PC-9 (cell line): ENCODE data around the gene MC3R. TPM values are rescaled to one million over a fixed set of nuclear protein-coding genes. Genes with fewer than 3 reads are reported as not detected.
"Not testable (repeated sequence)": the region's sequence is repeated elsewhere in the genome, so short reads cannot be mapped to it uniquely, and the experiment has no call there.

Experiments
- BruUV-seq: library from RNA; stranded (reverse); fragments of 400-500 nt; replicated peaks from 2 replicates; lab custom pipeline; 2021; lab: Mats Ljungman, UMichigan
- CTCF ChIA-PET: fragments of 300-600 bp; sonication (Branson Sonifier 250); formaldehyde crosslinking; loops from one replicate; lab custom pipeline; 2022; ENCODE audit warnings: antibody characterized with exemption; lab: Charles Lee
- POLR2A ChIA-PET: fragments of 300-600 bp; sonication (Branson Sonifier 250); formaldehyde crosslinking; loops from one replicate; lab custom pipeline; 2022; ENCODE audit warnings: antibody characterized with exemption; ENCODE audit not compliant: unreplicated experiment; lab: Charles Lee
- DNase-seq, 2 experiments: peaks; one replicate each; pipeline versions ENCODE4 v3.0.0 to v3.0.0-alpha.2; 2015 to 2022; ENCODE audit warnings: mixed read lengths in 1 of 2
- H2AFZ ChIP-seq: fragments of 200-600 bp; sonication (generic); 2 replicates; pipeline ENCODE4 v1.8.1; 2017; ENCODE audit warnings: antibody characterized with exemption
- H3F3A ChIP-seq: fragments of 200-600 bp; sonication (generic); 2 replicates; pipeline ENCODE4 v1.8.1; 2017; ENCODE audit warnings: antibody characterized with exemption, mild to moderate bottlenecking, low read depth; ENCODE audit not compliant: insufficient read depth
- H3K27ac ChIP-seq: fragments of 200-600 bp; sonication (generic); 2 replicates; pipeline ENCODE4 v1.6.1; 2016; ENCODE audit warnings: mixed run types
- H3K27me3 ChIP-seq: fragments of 200-600 bp; sonication (generic); 2 replicates; pipeline ENCODE4 v1.6.1; 2016; ENCODE audit warnings: low read depth, mixed run types; ENCODE audit not compliant: insufficient read depth
- H3K36me3 ChIP-seq: fragments of 200-600 bp; sonication (generic); 2 replicates; pipeline ENCODE4 v1.6.1; 2016; ENCODE audit warnings: low read depth, mixed run types
- H3K4me1 ChIP-seq: fragments of 200-600 bp; sonication (generic); replicated peaks from 2 replicates; pipeline ENCODE4 v1.6.1; 2016; ENCODE audit warnings: mixed run types; ENCODE audit not compliant: insufficient read depth
- H3K4me2 ChIP-seq: fragments of 200-600 bp; sonication (generic); 2 replicates; pipeline ENCODE4 v1.6.1; 2017; ENCODE audit warnings: mixed run types
- H3K4me3 ChIP-seq: fragments of 200-600 bp; sonication (generic); 2 replicates; pipeline ENCODE4 v1.6.1; 2016; ENCODE audit warnings: mixed run types
- H3K79me2 ChIP-seq: fragments of 200-600 bp; sonication (generic); 2 replicates; pipeline ENCODE4 v1.6.1; 2017; ENCODE audit warnings: low read depth, mixed run types
- H3K9me2 ChIP-seq: fragments of 200-600 bp; sonication (generic); 2 replicates; pipeline ENCODE4 v1.8.1; 2017; ENCODE audit warnings: mild to moderate bottlenecking; ENCODE audit not compliant: insufficient read depth
- H3K9me3 ChIP-seq: fragments of 200-600 bp; sonication (generic); 2 replicates; pipeline ENCODE4 v1.8.1; 2016; ENCODE audit warnings: low read depth; ENCODE audit not compliant: insufficient read depth
- H4K20me1 ChIP-seq: fragments of 200-600 bp; sonication (generic); 2 replicates; pipeline ENCODE4 v1.8.1; 2017; ENCODE audit not compliant: insufficient read depth
- CTCF ChIP-seq: fragments of 200-600 bp; sonication (generic); conservative IDR thresholded peaks from 2 replicates; pipeline ENCODE4 v1.6.1; 2017; ENCODE audit warnings: mixed run types, antibody characterized with exemption, mild to moderate bottlenecking, moderate library complexity
- EZH2 ChIP-seq: fragments of 200-600 bp; sonication (generic); IDR thresholded peaks from 2 replicates; pipeline ENCODE4 v1.8.0; 2017; ENCODE audit warnings: antibody characterized with exemption, low read depth
- intact Hi-C: fragments of 100-400 bp; cut with micrococcal nuclease; formaldehyde crosslinking; loops from one replicate; pipeline ENCODE4 v1.10.0; 2022; ENCODE audit not compliant: unreplicated experiment
- total RNA-seq: library from RNA; stranded (reverse); gene quantifications from 2 replicates; pipeline ENCODE4 v1.2.3, GENCODE V29; 2021

MC3R gene
- total RNA-seq, 1 experiment from 2014 or later, result not detected

- BruUV-seq, result no TSS peak
- Histone ChIP-seq H3K4me3 (no peak overlapping the region), H3K9me3 (no peaks in the 10 kb centered on the region), H2AFZ (no peak overlapping the region), H3K27ac (no peak overlapping the region), H3K79me2 (no peaks in the 10 kb centered on the region), H3F3A (no peaks in the 10 kb centered on the region), H3K9me2 (no peaks in the 10 kb centered on the region), H4K20me1 (no peaks in the 10 kb centered on the region), H3K4me2 (no peak overlapping the region), H3K36me3 (no peaks in the 10 kb centered on the region), H3K27me3 (peaks cover 40% of the 10 kb centered on the region), H3K4me1 (no peaks in the 10 kb centered on the region)
- ChIA-PET CTCF (no interaction called here), POLR2A (no interaction called here)
- intact Hi-C loops, result no loop called here
- DNase-seq, result no peak
- TF ChIP-seq EZH2 (no peak), CTCF (no peak)
Measured at GRCh38 chr20:56213321-56213720, 35.2 kb upstream of the MC3R start.

GRCh38 chr20:56215115-56215514 is 33.4 kb upstream of the MC3R start:
- H2AFZ ChIP-seq, result no peak overlapping the region
- H3K4me2 ChIP-seq, result no peak overlapping the region
- ChIA-PET POLR2A (no interaction called here), CTCF (no interaction called here)
- H3K9me3 ChIP-seq, result no peaks in the 10 kb centered on the region
- no TSS peak for BruUV-seq
- H3K27me3 ChIP-seq, result peaks cover 29% of the 10 kb centered on the region
- no peaks in the 10 kb centered on the region for H3F3A ChIP-seq
- no peaks in the 10 kb centered on the region for H3K9me2 ChIP-seq
- no peak for DNase-seq
- intact Hi-C loops, result no loop called here
- H3K4me3 ChIP-seq, result no peak overlapping the region
- H4K20me1 ChIP-seq, result no peaks in the 10 kb centered on the region
- no peaks in the 10 kb centered on the region for H3K79me2 ChIP-seq
- TF ChIP-seq CTCF (no peak), EZH2 (no peak)
- H3K36me3 ChIP-seq, result no peaks in the 10 kb centered on the region
- no peak overlapping the region for H3K27ac ChIP-seq
- no peaks in the 10 kb centered on the region for H3K4me1 ChIP-seq

- POLR2A ChIA-PET, result no interaction called here
- peaks cover 19% of the 10 kb centered on the region for H3K27me3 ChIP-seq
- intact Hi-C loops, result no loop called here
- H2AFZ ChIP-seq, result no peak overlapping the region
- no peak overlapping the region for H3K4me2 ChIP-seq
- DNase-seq, result peak in 1 of 2 experiments; percentile 8
- no peaks in the 10 kb centered on the region for H3K79me2 ChIP-seq
- no peaks in the 10 kb centered on the region for H3F3A ChIP-seq
- no peak for TF ChIP-seq CTCF
- TF ChIP-seq EZH2, result no peak
- CTCF ChIA-PET, result no interaction called here
- H3K27ac ChIP-seq, result no peak overlapping the region
- H3K4me1 ChIP-seq, result no peaks in the 10 kb centered on the region
- H3K9me2 ChIP-seq, result no peaks in the 10 kb centered on the region
- BruUV-seq, result no TSS peak
- no peak overlapping the region for H3K4me3 ChIP-seq
- no peaks in the 10 kb centered on the region for H3K36me3 ChIP-seq
- H4K20me1 ChIP-seq, result no peaks in the 10 kb centered on the region
- no peaks in the 10 kb centered on the region for H3K9me3 ChIP-seq
Measured at GRCh38 chr20:56217829-56218228, 30.7 kb upstream of the MC3R start.

- H3K36me3 ChIP-seq, POLR2A ChIA-PET, intact Hi-C loops, H3K9me2 ChIP-seq, H3K9me3 ChIP-seq, H2AFZ ChIP-seq, H3K4me2 ChIP-seq, H4K20me1 ChIP-seq, H3K27ac ChIP-seq, H3K4me3 ChIP-seq, CTCF ChIA-PET, H3F3A ChIP-seq, BruUV-seq, H3K79me2 ChIP-seq, H3K4me1 ChIP-seq: not testable (repeated sequence)
- DNase-seq, result peak in 1 of 2 experiments; percentile 36
- H3K27me3 ChIP-seq, result peaks cover 33% of the 10 kb centered on the region
Measured at GRCh38 chr20:56221186-56221585, 27.3 kb upstream of the MC3R start.
